Measurements from ENCODE around the gene GIMAP5.

Gene GIMAP5

DNA sequence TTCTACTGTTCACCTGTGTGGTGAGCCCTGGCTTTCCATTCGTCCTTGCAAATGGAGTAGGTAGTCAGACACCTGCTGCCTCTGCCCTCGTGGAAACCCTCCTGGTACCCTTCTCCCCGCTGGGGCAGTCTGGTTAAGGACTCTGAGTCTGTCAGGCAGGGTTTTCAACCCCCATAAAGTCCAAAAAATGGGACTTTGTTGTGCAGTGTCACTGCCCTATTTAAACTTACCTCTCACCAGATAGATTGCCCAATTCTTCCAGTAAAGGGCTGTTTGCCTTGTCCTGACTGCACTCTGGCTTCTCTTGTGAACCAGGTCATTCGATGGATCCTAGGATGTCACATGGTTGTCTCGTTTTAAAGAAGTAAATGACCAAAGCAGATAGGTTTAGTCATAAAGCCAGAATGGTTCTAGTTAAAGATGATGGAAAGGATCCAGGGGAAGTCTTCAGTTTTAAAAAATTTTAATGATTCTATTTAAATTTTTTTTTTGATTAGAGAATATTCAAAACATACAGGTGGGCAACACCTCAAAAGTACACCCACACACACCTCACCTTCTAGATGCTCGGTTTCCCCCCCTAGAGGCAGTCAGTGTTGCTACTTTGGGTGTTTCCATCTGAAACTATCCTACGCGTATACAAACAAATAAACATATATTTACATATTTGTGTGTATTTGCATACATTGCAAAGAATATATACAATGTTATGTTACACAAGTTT lies 41.0 kb downstream of the GIMAP5 start:
- no peak for DNase-seq

DNA sequence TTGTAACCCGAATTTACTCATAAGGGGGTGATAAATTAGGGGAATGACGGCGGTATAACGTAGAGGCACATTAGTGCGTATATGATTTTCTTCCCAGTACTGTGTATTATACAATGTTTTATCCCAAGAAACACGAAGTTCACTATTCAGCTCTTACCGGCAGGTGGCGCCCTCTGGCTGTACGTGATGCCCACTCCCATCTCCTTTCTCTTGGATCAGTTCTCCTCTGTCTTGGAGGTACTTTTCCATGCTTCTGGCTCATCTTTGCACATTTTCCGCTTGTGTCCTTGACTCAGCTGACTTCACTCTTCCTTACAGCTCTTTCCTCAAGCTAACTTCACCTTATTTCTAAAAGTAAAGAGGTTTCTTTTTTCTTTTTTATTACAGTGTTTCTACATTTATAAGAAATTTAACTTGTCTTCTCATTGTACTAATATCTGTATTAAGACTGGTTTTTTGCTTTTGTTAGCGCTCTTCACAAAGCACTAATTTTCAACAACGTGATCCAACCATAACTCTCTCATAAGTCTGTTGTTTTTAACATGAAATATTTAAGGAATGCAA lies 41.6 kb downstream of the GIMAP5 start:
- DNase-seq, result peak; percentile 77

DNA sequence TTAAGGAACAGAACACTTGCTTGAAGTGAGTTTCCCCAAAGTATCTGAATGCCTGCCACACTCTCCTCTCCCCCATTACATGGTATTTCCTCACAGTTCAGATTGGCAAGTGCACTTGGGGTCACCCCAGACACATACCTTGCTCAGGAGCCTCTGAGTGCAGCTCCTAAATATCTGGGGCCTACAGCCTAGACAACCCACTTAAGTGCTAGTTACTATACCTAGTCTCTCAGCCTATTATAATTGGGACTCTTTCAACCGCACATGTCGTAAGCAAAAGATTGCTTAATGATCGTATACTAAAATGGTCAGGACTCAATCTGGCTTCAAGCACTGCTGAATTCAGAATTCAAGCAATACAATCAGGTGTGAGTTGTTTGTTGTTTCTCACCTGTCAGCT lies 43.1 kb downstream of the GIMAP5 start:
- no peak for DNase-seq

DNA sequence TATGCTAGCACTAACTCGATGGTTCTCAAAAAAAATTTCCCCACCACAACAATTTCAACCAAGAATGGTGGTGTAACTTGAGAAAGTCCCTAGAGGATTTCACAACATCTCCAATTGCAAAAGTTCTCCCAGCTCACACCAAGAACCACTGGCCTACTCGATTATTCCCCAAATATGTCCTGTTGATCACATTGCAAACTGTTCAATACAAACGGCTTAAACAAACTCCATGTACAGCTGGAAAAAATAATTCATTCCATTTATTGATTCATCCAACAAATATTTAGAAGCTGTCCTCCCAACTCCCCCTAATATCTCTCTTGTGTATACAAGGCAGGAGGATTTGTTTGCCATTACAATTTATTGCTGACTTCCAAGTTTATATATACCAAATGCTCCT lies 43.9 kb downstream of the GIMAP5 start:
- no peak for DNase-seq

DNA sequence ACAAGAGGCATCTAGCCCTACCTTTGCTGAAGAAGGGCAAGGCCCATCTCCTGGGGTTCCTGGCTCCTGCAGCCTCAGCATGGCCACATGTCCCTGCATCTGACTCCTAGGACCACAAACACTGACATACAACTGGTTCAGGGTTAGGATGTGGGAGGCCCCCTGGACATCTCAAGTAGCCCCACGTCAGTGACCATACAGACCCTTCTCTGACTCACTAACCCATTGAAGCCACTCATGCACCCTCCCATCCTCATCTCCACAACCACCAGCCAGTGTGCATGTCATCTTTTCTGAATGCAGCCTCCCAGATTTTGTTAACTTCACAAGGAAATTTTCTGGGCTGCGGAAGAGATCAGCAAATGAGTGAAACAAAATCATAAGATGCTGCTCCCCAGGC lies 44.7 kb downstream of the GIMAP5 start:
- no peak for DNase-seq

DNA sequence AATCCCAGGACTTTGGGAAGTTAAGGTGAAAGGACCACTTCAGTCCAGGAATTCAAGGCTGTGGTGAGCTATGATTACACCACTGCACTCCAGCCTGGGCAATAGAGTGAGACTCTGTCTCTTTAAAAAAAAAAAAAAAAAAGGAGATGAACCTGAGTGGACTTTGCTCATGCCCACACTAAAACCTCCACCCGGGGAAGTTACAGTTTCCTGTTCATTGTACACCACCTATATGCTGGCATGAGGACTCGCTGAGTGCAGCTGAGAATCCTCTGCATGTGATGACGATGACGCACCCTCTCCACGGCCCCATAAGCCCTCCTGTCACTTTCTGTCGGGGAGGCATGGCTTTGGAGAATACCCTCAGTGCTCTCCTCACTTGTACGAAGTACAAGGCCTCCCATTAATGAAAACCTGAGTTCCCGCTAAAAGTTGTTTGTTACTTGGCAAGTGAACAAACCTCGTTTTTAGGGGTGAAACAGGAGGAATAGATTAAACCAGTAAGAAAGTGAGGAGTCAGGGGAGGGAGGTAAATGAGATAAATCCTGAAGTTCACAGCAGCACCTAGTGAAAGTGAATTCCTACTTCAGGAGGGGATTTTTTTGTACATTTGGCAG lies 47.0 kb downstream of the GIMAP5 start:
- no peak for DNase-seq

DNA sequence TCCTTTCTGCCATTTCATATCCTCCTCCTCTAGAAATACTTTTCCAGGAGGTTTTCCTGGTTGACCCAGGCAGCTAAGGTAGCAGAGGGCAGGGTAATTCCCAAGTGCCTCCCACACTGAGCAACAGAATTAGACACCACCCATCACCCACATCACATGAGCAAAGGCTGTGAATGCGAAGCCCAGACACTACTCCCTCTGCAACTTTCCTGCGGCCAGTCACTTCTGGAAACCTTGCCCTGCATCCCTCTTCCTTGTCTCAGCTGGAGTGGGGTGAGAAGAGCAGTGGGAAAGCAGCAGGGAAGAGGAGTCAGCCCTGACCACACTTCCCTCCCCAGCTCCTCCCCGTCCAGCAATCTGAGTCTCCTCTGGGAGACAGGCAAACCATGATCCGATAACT lies 47.7 kb downstream of the GIMAP5 start:
- no peak for DNase-seq

DNA sequence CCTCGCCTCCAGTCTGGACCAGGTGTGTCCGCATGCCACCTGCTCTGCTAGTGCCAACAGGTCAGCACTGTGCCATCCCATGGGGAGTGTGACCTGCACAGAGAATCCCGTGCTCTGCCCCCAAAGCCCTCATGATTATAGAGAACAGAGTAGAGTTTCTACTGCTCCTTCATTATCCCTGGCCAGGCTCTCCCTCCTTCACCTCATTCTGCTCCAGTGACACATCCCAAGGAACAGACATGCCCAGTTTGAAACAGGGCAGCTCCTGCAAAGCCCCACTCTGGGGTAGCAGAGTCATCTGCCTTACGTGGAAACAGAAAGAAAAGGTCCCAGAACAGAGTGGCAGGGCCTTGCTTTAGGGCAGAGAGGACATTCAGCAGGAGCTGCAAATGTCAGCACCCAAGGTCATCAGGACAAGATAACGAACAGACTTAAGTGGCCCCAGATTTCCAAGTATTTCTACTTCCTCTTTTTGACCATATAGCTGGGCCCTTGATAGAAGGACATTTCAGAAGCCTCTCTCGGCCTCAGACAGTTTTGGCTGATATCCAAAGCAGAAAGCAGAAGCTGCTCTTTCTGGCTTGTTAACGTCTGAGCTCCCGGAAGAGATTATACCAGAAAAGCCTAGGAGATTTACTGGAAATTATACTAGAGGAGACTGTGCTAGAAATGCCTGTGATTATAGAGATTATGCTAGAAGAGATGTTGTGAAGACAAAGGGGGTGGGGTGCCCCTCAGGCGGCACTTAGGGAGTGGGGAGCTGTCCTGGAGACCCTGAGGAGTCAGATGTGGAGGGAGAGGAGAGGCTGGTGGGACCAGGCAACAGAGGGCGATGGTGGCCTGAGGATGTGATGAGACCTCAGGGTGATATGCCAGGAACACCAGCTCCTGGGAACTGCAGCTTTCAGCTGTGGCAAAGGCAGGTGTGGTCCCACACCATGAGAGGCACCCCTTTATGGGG lies 50.4 kb downstream of the GIMAP5 start:
- no peak for DNase-seq

DNA sequence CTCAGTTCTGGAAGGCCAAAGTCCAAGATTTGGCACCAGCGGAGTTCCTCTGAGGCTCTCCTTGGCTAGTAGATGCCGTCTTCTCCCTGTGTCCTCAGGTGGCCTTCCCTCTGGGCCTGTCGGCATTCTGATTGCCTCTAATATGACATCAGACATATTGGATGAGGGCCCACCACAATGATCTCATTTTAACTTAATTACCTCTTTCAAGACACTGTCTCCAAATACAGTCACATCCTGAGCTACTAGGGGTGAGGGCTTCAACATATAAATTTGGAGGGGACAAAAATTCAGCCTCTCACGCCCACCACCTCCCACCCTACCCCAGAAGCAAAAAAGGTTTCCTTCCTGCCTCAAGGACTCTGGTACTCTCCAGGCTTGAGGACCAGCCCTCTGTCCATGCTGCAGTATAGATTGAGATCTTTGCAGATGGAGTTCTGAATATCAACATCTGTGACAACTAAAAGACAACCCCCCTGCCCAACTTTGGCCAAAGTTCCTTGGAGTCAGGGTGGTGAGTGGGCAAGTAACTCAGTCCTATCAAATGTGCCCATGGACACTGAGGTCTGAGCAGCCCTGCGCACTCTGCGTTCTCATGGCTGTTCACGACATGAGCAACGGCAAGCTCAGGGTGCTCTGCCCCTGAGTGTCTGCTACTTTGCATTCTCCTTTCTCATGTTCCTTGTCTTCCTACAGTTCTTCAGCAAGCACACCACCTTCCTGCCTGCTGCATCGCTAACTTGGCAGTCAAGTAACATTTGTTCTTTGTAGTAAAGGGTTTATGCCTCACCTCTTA lies 51.5 kb downstream of the GIMAP5 start:
- no peak for DNase-seq

DNA sequence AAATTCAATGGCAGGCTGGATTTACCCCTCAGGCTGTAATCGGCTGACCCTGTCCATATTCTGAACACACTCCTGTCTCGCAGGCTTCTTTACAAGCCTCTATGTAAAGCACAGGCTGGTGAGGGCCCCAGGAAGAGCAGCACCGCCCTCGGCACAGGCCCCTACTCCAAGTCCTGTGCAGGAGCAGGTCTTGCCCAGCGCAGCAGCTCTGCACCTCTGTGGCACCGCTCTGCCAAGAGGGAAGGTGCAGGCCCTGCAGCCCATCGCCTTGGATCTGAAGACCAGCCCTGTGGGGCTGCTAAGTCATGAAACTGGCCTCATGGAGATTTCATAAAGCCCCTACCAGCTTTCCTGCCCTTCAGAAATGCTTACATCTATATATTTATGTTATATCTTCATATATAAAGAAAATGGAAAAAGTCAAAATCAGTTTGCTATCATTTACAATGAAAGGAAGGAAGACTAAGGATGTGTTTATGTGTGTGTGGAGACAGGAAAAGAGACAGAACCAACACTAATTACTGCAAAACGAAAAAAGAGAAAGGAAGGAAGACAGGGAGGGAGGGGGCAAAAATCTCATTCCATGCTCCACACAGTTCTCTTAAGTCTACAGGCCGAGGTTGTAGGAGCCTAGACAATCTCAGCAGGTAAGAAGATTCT lies 53.3 kb downstream of the GIMAP5 start:
- DNase-seq, result no peak

DNA sequence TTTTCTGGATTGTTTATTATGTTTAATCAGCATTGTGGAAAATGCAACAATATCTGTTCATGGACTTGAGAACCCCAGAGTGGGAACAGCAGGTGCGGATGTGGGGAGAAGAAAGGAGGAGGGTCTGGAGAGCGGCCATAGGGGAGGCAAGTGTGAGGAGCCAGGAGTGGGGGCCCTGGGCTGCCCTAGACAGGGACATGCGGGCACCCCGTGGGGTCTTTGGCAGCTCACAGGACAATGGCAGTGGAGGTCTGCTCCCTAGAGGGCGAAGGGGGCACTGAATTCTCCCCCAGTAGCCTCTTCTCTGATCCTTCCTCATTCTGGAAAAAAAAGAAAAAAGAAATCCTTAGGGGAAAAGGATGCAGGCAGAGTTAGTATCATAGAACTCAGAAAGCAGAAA lies 54.1 kb downstream of the GIMAP5 start:
- DNase-seq, result no peak

DNA sequence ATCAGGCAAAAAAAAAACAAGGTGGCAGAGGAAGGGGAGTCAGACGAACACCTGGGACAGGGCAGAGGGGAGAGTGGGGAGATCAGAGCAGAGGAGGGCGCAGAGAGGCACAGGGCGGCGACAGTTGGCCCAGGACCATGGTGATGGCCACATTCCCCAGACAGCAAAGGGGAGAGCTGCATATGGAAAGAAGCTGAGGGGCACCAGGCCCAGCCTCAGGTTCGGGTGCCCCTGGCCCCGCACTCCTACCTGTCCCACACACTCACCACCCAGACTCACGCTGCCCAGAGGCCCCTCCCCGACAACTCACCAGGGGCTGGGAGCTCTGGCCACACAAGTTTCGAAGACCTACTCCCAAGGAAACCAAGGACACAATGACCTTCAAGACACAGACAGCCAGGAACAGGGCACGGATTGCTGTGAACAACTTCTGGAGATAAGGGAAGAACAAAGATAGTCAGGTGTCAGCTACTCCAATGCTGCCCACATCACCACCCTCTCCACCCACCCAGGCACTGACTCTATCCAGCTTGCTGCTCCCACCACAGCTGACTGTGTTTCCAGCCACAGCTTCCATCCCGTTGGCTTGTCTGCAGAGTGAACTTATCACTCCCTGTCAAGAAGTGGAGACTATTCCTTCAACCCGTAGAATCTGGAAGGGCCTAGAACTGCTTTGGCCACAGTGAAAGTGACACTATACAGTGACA lies 54.7 kb downstream of the GIMAP5 start:
- DNase-seq, result no peak
